ENCODE data around the gene F2R.

DNA sequence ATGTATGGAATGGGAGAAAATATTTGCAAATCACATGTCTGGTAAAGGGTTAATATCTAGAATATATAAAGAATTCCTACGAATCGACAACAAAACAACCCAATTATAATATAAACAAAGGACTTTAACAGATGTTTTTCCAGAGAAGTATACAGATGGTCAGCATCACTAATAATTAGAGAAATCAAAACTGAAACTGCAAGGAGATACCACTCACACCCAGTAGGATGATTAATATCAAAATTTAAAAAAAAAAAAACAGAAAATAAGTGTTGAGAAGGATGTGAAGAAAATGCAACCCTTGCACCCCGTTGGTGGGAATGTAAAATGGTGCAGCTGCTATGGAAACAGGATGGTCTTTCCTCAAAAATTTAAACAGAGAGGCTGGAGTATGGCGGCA, 34.6 kb upstream of the F2R start:
- TF ChIP-seq, protein P1, sequence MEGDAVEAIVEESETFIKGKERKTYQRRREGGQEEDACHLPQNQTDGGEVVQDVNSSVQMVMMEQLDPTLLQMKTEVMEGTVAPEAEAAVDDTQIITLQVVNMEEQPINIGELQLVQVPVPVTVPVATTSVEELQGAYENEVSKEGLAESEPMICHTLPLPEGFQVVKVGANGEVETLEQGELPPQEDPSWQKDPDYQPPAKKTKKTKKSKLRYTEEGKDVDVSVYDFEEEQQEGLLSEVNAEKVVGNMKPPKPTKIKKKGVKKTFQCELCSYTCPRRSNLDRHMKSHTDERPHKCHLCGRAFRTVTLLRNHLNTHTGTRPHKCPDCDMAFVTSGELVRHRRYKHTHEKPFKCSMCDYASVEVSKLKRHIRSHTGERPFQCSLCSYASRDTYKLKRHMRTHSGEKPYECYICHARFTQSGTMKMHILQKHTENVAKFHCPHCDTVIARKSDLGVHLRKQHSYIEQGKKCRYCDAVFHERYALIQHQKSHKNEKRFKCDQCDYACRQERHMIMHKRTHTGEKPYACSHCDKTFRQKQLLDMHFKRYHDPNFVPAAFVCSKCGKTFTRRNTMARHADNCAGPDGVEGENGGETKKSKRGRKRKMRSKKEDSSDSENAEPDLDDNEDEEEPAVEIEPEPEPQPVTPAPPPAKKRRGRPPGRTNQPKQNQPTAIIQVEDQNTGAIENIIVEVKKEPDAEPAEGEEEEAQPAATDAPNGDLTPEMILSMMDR (conservative IDR thresholded peaks at IDR 0.05): no peak
- no peak for TF ChIP-seq ZFX (IDR thresholded peaks at IDR 0.05)

All from C4-2B (cell line).